GM19372 (cell line): ENCODE measurements around the gene LRRC19.

Experiments used
- ATAC-seq: cut with Tn5 transposase; IDR thresholded peaks from one replicate; pipeline ENCODE4 v1.9.1; 2021; ENCODE audit warnings: mild to moderate bottlenecking, low read depth, moderate library complexity; ENCODE audit not compliant: unreplicated experiment

The LRRC19 gene

DNA sequence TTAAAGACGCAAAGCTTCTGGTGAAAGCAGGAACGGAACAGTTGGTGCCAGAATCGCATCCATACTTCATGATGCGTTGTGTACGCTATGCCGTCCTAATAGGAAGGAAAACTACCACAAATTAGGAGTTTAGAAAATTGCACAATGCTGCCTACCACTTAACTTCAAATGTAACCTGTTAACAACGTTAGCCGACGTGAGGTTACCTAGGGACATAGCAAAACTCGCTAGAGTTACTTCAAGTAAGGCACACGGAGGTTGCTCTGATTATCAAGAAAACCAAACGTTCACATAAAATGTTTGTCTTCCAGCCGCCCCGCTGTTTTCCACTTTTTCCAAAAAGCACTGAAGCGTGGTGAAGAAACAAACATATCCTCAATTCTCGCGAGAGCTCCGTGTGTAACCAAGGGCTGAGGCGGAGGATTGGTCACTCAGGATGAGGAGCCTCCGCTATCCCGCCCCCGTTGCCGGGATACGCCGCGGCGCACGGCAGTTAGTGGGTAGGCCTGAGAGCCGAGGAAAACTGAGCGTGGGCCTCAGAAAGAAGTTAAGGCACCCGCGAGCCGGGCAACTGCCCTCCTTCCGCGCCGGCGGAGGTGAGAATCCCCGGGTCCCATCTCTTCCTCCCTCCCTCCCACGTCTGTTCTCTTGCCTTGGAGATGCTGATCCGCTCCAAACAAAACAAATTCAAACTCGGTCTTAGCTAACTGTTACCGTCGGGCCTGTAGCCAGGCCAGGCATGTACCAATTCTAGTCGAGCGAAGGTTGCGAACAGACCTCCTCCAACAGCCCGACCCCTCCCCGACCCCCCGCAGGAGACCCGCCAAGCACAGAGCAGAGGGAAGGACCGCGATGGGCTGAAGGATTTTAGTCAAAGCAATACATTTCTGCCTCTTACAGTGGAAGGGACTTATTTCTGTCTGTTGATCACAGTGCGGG lies 49.3 kb downstream of the LRRC19 start, which contains the start of gene IFT74:
IFT74 (plus strand) TSS at position 492 of the 939 bp plus-strand sequence. CDS start 5,556 bp downstream, outside the sequence.
- ATAC-seq, result peak; percentile 98

GRCh38 chr9:26955222-26955903 lies 50.1 kb downstream of the LRRC19 start:
- ATAC-seq, result no peak

- no peak for ATAC-seq
These were observed 51.4 kb downstream of the LRRC19 start for GRCh38 chr9:26954050-26954508.

- ATAC-seq, result no peak
These were observed 53.7 kb downstream of the LRRC19 start for GRCh38 chr9:26951794-26952193.

DNA sequence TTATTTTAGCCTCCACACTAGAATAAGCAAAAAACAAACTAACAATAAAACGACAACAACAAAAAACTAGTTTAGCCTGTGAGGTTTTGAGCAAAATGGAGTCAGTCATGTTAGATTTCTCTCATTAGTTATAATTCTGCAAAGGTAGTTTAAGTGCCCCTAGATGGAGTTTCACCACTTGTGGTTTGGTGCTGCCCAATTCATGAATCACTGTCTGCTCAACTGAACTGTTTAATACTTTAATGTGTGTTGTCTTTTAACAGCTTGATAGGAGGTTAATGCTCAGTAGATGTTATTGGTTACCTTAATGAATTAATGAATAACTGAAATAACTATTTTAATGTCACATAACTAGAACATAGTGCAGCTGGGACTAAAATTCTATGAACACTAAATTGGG lies 55.0 kb downstream of the LRRC19 start:
- ATAC-seq, result no peak

- no peak for ATAC-seq
These were observed 55.8 kb downstream of the LRRC19 start for GRCh38 chr9:26949637-26950069.

DNA sequence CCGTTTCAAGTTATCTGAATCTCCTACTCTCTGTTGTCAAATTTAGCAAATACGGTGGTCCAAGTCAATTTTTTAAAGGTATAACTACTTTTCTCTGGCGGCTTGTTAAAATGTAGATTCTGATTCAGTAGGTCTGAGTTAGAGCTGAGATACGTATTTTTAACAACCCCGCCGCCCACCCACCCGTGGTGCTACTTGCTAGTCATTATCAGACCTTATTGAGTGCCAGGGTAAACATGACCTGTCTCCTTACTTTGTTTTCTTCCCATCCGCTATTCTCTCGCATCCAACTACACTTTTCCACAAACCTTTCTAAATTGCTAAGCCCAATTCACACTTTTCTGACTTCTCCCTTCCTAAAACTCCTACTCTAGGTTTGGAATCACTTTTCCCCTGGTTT lies 57.7 kb downstream of the LRRC19 start:
- no peak for ATAC-seq

GRCh38 chr9:26946753-26947727 lies 58.4 kb downstream of the LRRC19 start, which contains the start of gene PLAA:
Gene PLAA (minus strand): TSS chr9:26947242. CDS start chr9:26947045, 197 bp downstream.
- peak; percentile 98 for ATAC-seq

- no peak for ATAC-seq
These were observed 59.9 kb downstream of the LRRC19 start for GRCh38 chr9:26945591-26945990.
